Adrenal gland (tissue), 19 donors: ENCODE results near the gene TOMM40. TPM values are rescaled to one million over a fixed set of nuclear protein-coding genes. Genes with fewer than 3 reads are reported as not detected.
A peak's percentile ranks its signal among the peaks of the same experiment; 100 is the strongest.

ENCODE experiments used
- DNase-seq, 7 donors: peaks; one replicate each; pipeline ENCODE4 v3.0.0-alpha.2; 2019 to 2020
- H3K27ac ChIP-seq, 5 donors: fragments of 200-600 bp; sonication (generic) in 4 of 5; 1 replicate in 3 of 5; 2 replicates in 2 of 5; pipeline versions ENCODE4 v1.5.1 to v1.8.0; 2016 to 2020; ENCODE audit warnings: mild to moderate bottlenecking in 1 of 5
- H3K27me3 ChIP-seq: fragments of 200-600 bp; 2 replicates; pipeline ENCODE4 v1.8.0; 2021
- H3K36me3 ChIP-seq, 2 donors: fragments of 200-600 bp; replicated peaks in 1 of 2; 1 replicate in 1 of 2; 2 replicates in 1 of 2; pipeline versions ENCODE4 v1.5.1 to v1.8.0; 2018 to 2022
- H3K4me1 ChIP-seq, 2 donors: fragments of 200-600 bp; replicated peaks in 1 of 2; 1 replicate in 1 of 2; 2 replicates in 1 of 2; pipeline versions ENCODE4 v1.5.1 to v1.8.0; 2018 to 2021
- H3K4me3 ChIP-seq, 4 donors: fragments of 200-600 bp; sonication (generic) in 3 of 4; one replicate each; pipeline ENCODE4 v1.5.1; 2016 to 2018
- H3K9me3 ChIP-seq, 3 donors: fragments of 200-600 bp; sonication (generic) in 1 of 3; replicated peaks in 1 of 3; 1 replicate in 2 of 3; 2 replicates in 1 of 3; pipeline versions ENCODE4 v1.5.1 to v1.8.0; 2016 to 2021
- CTCF ChIP-seq, 6 experiments: fragments of 450-650 bp in 4 of 6; fragments of 200-600 bp in 2 of 6; sonication (generic) in 1 of 6; IDR thresholded peaks; 1 replicate in 5 of 6; 2 replicates in 1 of 6; pipeline versions ENCODE4 v1.5.1 to v1.8.0; 2016 to 2021; ENCODE audit warnings: antibody characterized with exemption in 6 of 6, mild to moderate bottlenecking in 2 of 6, moderate library complexity in 1 of 6
- POLR2A ChIP-seq, 2 donors: fragments of 450-650 bp; IDR thresholded peaks; one replicate each; pipeline ENCODE4 v1.6.1; 2017; ENCODE audit warnings: antibody characterized with exemption in 2 of 2, mild to moderate bottlenecking in 2 of 2, moderate library complexity in 1 of 2
- WGBS, 4 donors: extraction: QIAGEN DNeasy Blood & Tissue Kit in 2 of 4; methylation state at CpG; one replicate each; pipeline versions ENCODE4 v1.1.5 to v1.1.7; 2013 to 2017; 5-methylcytosine and 5-hydroxymethylcytosine counted together
- intact Hi-C, 2 donors: fragments of 100-400 bp; cut with DNase I; formaldehyde crosslinking; loops; one replicate each; pipeline versions ENCODE4 v1.14.1 to v1.15.0; 2022 to 2023
- long read RNA-seq, 10 donors: library from polyadenylated mRNA in 3 of 10; unstranded in 2 of 10; stranded (forward) in 1 of 10; transcript quantifications; one replicate each; pipeline ENCODE4 v2.0.0 and lab custom pipeline, GENCODE V29; 2021 to 2026
- polyA plus RNA-seq, 3 donors: library from polyadenylated mRNA; stranded (reverse); fragments of 200-250 nt in 2 of 3; fragments of 350-450 nt in 1 of 3; fragmentation: Illumina TruSeq in 1 of 3; extraction: RNeasy Lipid Tissue Mini Kit (QIAGEN cat#74804) in 1 of 3; gene quantifications; one replicate each; pipeline ENCODE4 v1.2.3, GENCODE V29; 2013 to 2014
- total RNA-seq, 9 donors: library from RNA; depleted of rRNA in 4 of 9; stranded (reverse); fragments of >200 nt in 4 of 9; fragments of 120-200 nt in 1 of 9; fragmentation: NEBNext Ultra II Directional in 1 of 9; extraction: Animal tissue kit (Norgen Biotek cat#: 25700) in 1 of 9; gene quantifications; one replicate each; pipeline versions ENCODE4 v1.1.0 to v1.2.4, GENCODE V29; 2013 to 2023
- donor health status: healthy with polysubstance abuse.
- donor health status: Bipolar disorder and iron deficiency.
- donor health status: DM: yes; HTN: yes; CAD: no.
- donor health status: DM: no; HTN: no; CAD: no.
- donor health status: DM: no; HTN: no; CAD: no.
- donor health status: DM: yes; HTN: yes; CAD: no.

Gene TOMM40
- 100 to 1,000 TPM in 3 of 9 donors, 10 to 100 TPM in 6; 53.1 to 248 (median 68.5) TPM for total RNA-seq
- 100 to 1,000 TPM in 1 of 3 donors, 10 to 100 TPM in 2; 63.2 to 112 (median 70.5) TPM for polyA plus RNA-seq
- long read RNA-seq, donor 1, transcript TOMM40-202 (10 exons, 1,709 nt), result major isoform, 31 of 67 reads
- long read RNA-seq, donor 1, transcript TOMM40-203 (9 exons, 1,725 nt), result minor isoform, 21 of 67 reads
- long read RNA-seq, donor 1, partial matches to known transcripts, result 9 of 67 reads
- long read RNA-seq, donor 1, other reads (novel, unspliced or antisense), result 0 of 67 reads
- long read RNA-seq, donor 2, transcript TOMM40-201 (10 exons, 1,707 nt), result minor isoform, 6 of 20 reads
- long read RNA-seq, donor 2, transcript TOMM40-202 (10 exons, 1,709 nt), result major isoform, 11 of 20 reads
- long read RNA-seq, donor 2, partial matches to known transcripts, result 0 of 20 reads
- long read RNA-seq, donor 2, other reads (novel, unspliced or antisense), result 0 of 20 reads
- long read RNA-seq, donor 3, transcript TOMM40-203 (9 exons, 1,725 nt), result minor isoform, 9 of 59 reads
- long read RNA-seq, donor 3, transcript TOMM40-201 (10 exons, 1,707 nt), result minor isoform, 6 of 59 reads
- long read RNA-seq, donor 3, transcript TOMM40-202 (10 exons, 1,709 nt), result major isoform, 21 of 59 reads
- long read RNA-seq, donor 3, partial matches to known transcripts, result 23 of 59 reads
- long read RNA-seq, donor 3, other reads (novel, unspliced or antisense), result 0 of 59 reads
- long read RNA-seq, donor 4, transcript TOMM40-202 (10 exons, 1,709 nt), result major isoform, 15 of 39 reads
- long read RNA-seq, donor 4, transcript TOMM40-203 (9 exons, 1,725 nt), result minor isoform, 8 of 39 reads
- long read RNA-seq, donor 4, partial matches to known transcripts, result 4 of 39 reads
- long read RNA-seq, donor 4, other reads (novel, unspliced or antisense), result 7 of 39 reads
- long read RNA-seq, donor 5, transcript TOMM40-201 (10 exons, 1,707 nt), result minor isoform, 28 of 215 reads
- long read RNA-seq, donor 5, transcript TOMM40-202 (10 exons, 1,709 nt), result major isoform, 125 of 215 reads
- long read RNA-seq, donor 5, transcript TOMM40-203 (9 exons, 1,725 nt), result minor isoform, 38 of 215 reads
- long read RNA-seq, donor 5, partial matches to known transcripts, result 6 of 215 reads
- long read RNA-seq, donor 5, other reads (novel, unspliced or antisense), result 17 of 215 reads
- long read RNA-seq, donor 6, partial matches to known transcripts, result 5 of 9 reads
- long read RNA-seq, donor 6, other reads (novel, unspliced or antisense), result 3 of 9 reads
- long read RNA-seq, donor 7, transcript TOMM40-202 (10 exons, 1,709 nt), result major isoform, 7 of 22 reads
- long read RNA-seq, donor 7, partial matches to known transcripts, result 10 of 22 reads
- long read RNA-seq, donor 7, other reads (novel, unspliced or antisense), result 0 of 22 reads
- long read RNA-seq, donor 8, transcript TOMM40-202 (10 exons, 1,709 nt), result major isoform, 34 of 60 reads
- long read RNA-seq, donor 8, transcript TOMM40-203 (9 exons, 1,725 nt), result minor isoform, 10 of 60 reads
- long read RNA-seq, donor 8, transcript TOMM40-201 (10 exons, 1,707 nt), result minor isoform, 6 of 60 reads
- long read RNA-seq, donor 8, partial matches to known transcripts, result 10 of 60 reads
- long read RNA-seq, donor 8, other reads (novel, unspliced or antisense), result 0 of 60 reads
- long read RNA-seq, donor 9, transcript TOMM40-202 (10 exons, 1,709 nt), result minor isoform, 5 of 13 reads
- long read RNA-seq, donor 9, transcript TOMM40-203 (9 exons, 1,725 nt), result major isoform, 6 of 13 reads
- long read RNA-seq, donor 9, partial matches to known transcripts, result 0 of 13 reads
- long read RNA-seq, donor 9, other reads (novel, unspliced or antisense), result 0 of 13 reads
- long read RNA-seq, donor 10, transcript TOMM40-203 (9 exons, 1,725 nt), result minor isoform, 10 of 35 reads
- long read RNA-seq, donor 10, transcript TOMM40-202 (10 exons, 1,709 nt), result major isoform, 22 of 35 reads
- long read RNA-seq, donor 10, partial matches to known transcripts, result 0 of 35 reads
- long read RNA-seq, donor 10, other reads (novel, unspliced or antisense), result 0 of 35 reads

- H3K9me3 ChIP-seq, result no peaks in the 10 kb centered on the region
- peaks cover 25 to 32% of the 10 kb centered on the region in 2 donors for H3K4me1 ChIP-seq
- TF ChIP-seq CTCF (IDR thresholded peaks at IDR 0.05), result peak in 2 of 6 experiments; percentile 22 to 33
- TF ChIP-seq POLR2A (IDR thresholded peaks at IDR 0.05), result peak; percentile 60 to 86
- H3K27me3 ChIP-seq, result no peaks in the 10 kb centered on the region
- WGBS, 4 donors, result 0 to 1% (median 1%) methylated on average over 9 to 81 of the region's 81 CpGs
- peak in 5 of 7 donors; percentile 35 to 100 (median 100) for DNase-seq
- peak within 1 kb of the TSS; percentile 66 to 99 (median 89) for H3K27ac ChIP-seq
- peak within 1 kb of the TSS; percentile 1 to 90 (median 54) for H3K4me3 ChIP-seq
- intact Hi-C loops, result no loop called here
- peaks cover 0 to 51% of the 10 kb centered on the region in 2 donors for H3K36me3 ChIP-seq
Measured at GRCh38 chr19:44891016-44891882, at the start of gene TOMM40. TSS of gene TOMM40 (plus strand) at chr19:44891254. CDS start at chr19:44891416, 162 bp downstream.

- Histone ChIP-seq H3K4me1 (peaks cover 31 to 39% of the 10 kb centered on the region in 2 donors), H3K27me3 (no peaks in the 10 kb centered on the region), H3K4me3 (peak overlapping the region in 1 of 4 donors; percentile 94), H3K27ac (peak overlapping the region in 4 of 5 donors; percentile 74 to 99 (median 89)), H3K36me3 (no peaks in the 10 kb centered on the region), H3K9me3 (no peaks in the 10 kb centered on the region)
- WGBS, 4 donors, result 7 to 10% (median 7%) methylated on average over 12 of the region's 12 CpGs
- TF ChIP-seq POLR2A (IDR thresholded peaks at IDR 0.05) (no peak), CTCF (IDR thresholded peaks at IDR 0.05) (no peak)
- intact Hi-C loops, result loop anchor here in 1 of 2 donors (2.0 kb wide), 1 partner anchor 46 kb away; no protein-coding TSS in a partner anchor
- peak in 2 of 7 donors; percentile 76 to 87 for DNase-seq
Measured at GRCh38 chr19:44845286-44845611, 45.8 kb upstream of the TOMM40 start.
